GM19463 (cell line): ENCODE results near the gene SH2B2.
A peak's percentile ranks its signal among the peaks of the same experiment; 100 is the strongest.

ENCODE experiments used
- ATAC-seq: cut with Tn5 transposase; IDR thresholded peaks from one replicate; pipeline ENCODE4 v1.9.1; 2021; ENCODE audit warnings: mild to moderate bottlenecking, moderate library complexity; ENCODE audit not compliant: unreplicated experiment

Gene SH2B2

GRCh38 chr7:102286237-102287110 lies at the start of gene SH2B2:
Gene SH2B2 (plus strand): TSS chr7:102286868. CDS start chr7:102300551, 13,683 bp downstream.
- peak; percentile 15 for ATAC-seq

DNA sequence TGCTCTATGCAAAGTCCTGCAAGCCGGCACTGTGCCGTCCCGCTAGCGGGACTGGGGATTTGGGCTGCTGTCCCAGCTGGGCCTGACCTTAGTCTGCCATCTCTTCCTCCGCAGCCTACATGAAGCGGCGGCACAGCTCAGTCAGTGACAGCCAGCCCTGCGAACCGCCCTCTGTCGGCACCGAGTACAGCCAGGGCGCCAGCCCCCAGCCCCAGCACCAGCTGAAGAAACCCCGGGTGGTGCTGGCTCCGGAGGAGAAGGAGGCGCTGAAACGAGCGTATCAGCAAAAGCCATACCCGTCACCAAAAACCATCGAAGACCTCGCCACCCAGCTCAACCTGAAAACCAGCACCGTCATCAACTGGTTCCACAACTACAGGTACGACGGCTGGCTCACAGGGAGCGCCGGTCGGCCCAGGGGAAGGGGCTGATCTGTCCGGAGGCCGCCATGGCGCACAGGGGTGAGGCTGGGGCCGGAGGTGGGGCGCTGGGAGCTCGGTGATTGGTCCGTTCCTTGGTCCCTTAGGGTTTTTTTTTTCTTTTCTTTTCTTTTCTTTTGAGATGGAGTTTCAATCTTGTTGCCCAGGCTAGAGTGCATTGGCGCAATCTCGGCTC lies 47.4 kb upstream of the SH2B2 start:
- ATAC-seq, result no peak

DNA sequence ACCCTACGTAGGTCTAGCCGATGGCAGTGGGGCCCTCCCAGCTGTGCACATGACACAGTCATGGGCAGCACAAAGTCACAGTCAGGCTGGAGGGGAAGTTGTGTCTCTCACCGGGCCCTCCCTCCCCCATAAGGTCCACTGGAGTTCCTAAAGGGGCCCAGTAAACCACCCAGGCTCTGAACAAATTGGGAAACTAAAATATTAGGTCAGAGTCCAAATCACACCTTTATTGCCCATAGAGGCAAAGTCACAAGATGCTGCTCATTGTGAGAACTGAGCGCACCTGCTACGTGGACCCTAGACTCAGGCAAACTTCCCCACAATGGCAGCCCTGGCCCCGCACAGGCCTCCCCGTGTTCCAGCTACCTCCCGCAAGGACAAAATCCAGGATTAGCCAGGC lies 45.2 kb upstream of the SH2B2 start:
- ATAC-seq, result no peak

GRCh38 chr7:102244601-102245000 lies 42.1 kb upstream of the SH2B2 start:
- ATAC-seq, result no peak

GRCh38 chr7:102248081-102248455 lies 38.6 kb upstream of the SH2B2 start:
- ATAC-seq, result no peak

- no peak for ATAC-seq
Observed at GRCh38 chr7:102248456-102249395, 37.9 kb upstream of the SH2B2 start.

DNA sequence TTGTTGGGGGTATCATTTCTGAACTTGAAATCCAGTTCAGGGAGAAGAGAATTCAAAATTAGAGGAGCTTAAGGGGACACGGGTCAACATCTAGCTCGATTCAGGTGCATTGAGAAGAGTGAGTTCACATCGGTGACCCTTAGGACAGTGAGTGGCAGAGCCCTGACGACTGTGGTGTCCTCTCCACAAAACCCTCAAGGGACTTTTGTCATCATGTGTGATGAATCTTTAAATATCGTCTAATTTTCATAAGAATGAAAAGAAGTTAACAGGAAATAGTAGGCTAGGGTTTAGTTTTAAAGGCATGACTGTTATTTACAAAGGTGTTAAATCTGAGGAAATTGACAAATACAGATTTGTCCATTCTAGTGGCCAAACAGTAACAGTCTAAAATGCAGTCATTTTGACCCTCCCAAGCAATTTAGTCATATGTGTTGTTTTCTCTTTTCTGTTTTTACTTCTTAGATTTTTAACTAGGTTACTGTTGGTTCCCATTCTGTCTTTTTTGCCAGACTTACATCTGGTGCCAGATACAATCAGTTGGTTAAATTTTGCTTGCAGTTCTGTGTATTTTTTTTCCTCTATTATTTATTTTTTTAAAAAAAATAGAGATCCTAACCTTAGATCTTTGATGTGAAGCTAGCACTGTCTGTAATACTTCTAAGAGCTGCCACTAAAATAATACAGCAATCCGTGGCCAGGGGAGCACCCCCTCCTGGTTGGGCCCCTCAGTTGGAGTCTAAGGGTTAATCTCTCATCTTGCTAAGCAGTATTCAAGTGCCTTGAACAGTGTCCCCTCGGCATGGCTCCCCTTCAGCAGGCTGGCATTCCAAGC lies 34.9 kb upstream of the SH2B2 start:
- no peak for ATAC-seq

DNA sequence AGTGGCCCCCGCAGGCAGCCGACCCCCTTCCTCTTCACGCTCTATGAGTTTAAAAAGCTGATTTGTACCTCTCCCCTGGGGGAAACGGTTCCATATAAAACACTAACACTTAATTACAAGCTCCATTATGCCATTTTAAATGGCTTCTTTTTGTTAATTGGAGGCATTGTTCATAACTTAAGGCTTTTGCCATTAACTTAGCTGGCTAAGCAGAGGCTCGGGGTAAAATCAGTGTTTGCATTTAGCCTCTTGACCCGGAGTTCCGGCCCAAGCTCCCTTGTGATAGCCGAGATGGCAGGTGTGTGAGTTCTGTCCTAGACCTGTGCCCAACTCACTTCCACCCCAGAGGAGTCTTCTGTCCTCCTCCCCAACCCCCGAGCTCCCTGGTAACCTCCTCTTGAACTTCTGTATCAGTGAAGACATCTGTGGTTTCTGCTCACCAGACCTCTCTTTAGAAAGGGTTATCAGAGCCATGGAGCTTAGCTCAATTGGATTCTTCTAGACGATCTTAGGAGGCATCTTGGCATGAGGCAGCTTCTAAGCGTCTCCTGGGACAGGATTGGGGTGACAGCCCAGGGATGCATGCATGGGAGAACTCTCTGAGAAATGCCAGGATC lies 34.2 kb upstream of the SH2B2 start:
- no peak for ATAC-seq

- no peak for ATAC-seq
Observed at GRCh38 chr7:102253066-102253972, 33.3 kb upstream of the SH2B2 start.

- ATAC-seq, result no peak
Observed at GRCh38 chr7:102253973-102254370, 32.7 kb upstream of the SH2B2 start.

GRCh38 chr7:102254521-102254920 lies 32.1 kb upstream of the SH2B2 start:
- no peak for ATAC-seq

DNA sequence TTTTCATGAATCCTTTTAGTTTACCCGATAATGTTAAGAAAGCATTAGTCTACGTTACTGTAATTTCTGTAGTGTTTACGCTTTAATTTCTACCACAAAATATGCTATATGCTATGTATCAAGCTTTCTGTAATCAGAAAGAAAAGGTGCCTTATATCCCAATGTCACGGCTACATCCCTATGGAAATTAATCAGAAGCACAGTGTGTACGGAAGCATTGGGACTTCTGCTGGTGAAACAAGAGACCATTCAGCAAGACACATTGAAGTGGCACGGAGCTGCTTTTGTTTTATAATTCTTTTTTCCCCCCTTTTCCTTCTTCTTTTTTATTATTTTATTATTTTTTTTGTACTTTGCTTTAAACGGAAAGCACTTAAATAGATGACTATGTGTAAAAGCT lies 31.2 kb upstream of the SH2B2 start:
- no peak for ATAC-seq

GRCh38 chr7:102255916-102256315 lies 30.8 kb upstream of the SH2B2 start:
- no peak for ATAC-seq

DNA sequence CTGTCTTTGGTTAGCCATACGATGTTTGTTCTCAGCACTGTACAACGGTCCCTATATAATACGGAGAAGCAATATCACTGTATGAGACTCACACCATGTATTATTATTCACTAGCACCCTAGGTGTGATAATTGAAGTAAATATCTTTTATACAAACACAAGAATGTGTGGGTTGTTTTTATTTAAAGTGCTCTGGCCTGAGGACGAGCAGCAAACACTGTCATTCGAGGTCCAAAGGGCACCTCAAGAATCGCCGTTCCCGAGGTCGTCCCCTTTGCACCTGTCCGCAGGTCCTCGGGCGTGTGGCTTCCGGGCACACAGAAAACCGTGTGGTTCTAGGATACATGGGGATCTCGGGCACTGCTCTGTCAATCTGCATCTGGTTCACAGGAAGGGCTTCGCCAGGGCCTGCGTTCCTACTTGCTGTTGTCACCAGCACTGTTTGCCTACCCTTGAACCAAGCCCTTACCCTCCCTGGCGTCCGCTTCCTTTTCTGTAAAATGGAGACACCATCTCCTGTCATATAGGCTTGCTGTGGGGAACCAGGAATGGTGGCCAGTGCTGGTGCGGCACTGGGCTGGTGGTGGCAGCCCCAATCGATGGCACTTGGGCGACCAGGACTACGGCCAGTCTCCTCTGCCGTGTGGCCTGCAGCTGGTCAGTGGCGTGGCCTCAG lies 28.5 kb upstream of the SH2B2 start:
- ATAC-seq, result no peak

- ATAC-seq, result no peak
Observed at GRCh38 chr7:102258749-102259107, 27.9 kb upstream of the SH2B2 start.

- ATAC-seq, result no peak
Observed at GRCh38 chr7:102260856-102261255, 25.8 kb upstream of the SH2B2 start.

DNA sequence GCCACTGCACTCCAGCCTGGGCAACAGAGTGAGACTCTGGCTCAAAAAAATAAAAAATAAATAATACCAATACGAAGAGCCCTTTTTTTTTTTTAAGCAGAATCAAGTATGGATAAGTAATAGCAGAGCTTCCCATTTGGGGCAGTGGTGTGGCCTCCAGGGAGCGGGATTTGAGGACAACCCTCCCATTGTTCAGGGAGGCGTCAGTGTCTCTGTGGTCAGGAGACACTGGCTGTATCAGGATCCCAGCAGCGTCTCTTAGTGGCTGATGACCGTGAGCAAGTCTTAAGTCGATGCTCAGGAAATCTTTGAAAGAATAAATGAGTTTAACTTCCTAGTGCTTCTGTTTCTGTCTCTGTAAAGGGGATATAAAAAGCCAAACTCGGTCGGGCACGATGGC lies 25.2 kb upstream of the SH2B2 start:
- no peak for ATAC-seq

GRCh38 chr7:102262546-102262945 lies 24.1 kb upstream of the SH2B2 start:
- ATAC-seq, result no peak
